Smooth muscle cell (in vitro differentiated cells): ENCODE measurements around the gene FBXW11. TPM values are rescaled to one million over a fixed set of nuclear protein-coding genes. Genes with fewer than 3 reads are reported as not detected.

Source experiments
- DNase-seq: peaks from one replicate; lab custom pipeline; 2025; ENCODE audit not compliant: unreplicated experiment; lab: John Stamatoyannopoulos, UW
- H2AFZ ChIP-seq: fragments of 200-600 bp; sonication (generic); 2 replicates; pipeline ENCODE4 v1.6.0; 2016; ENCODE audit warnings: antibody characterized with exemption, low read depth, mild to moderate bottlenecking
- H3F3A ChIP-seq: fragments of 200-600 bp; sonication (generic); 2 replicates; pipeline ENCODE4 v1.6.0; 2017; ENCODE audit warnings: antibody characterized with exemption, low read depth
- H3K27ac ChIP-seq: fragments of 200-600 bp; sonication (generic); 2 replicates; pipeline ENCODE4 v1.5.1; 2016; ENCODE audit warnings: low read depth, mild to moderate bottlenecking
- H3K27me3 ChIP-seq: fragments of 200-600 bp; sonication (generic); 2 replicates; pipeline ENCODE4 v1.6.1; 2016; ENCODE audit warnings: low read depth, mild to moderate bottlenecking
- H3K36me3 ChIP-seq: fragments of 200-600 bp; sonication (generic); 2 replicates; pipeline ENCODE4 v1.5.1; 2016; ENCODE audit warnings: low read depth
- H3K4me1 ChIP-seq: fragments of 200-600 bp; sonication (generic); 2 replicates; pipeline ENCODE4 v1.5.1; 2016; ENCODE audit warnings: low read depth
- H3K4me2 ChIP-seq: fragments of 200-600 bp; sonication (generic); 2 replicates; pipeline ENCODE4 v1.6.0; 2016; ENCODE audit warnings: mild to moderate bottlenecking
- H3K4me3 ChIP-seq: fragments of 200-600 bp; sonication (generic); 2 replicates; pipeline ENCODE4 v1.5.1; 2016; ENCODE audit warnings: mild to moderate bottlenecking
- H3K79me2 ChIP-seq: fragments of 200-600 bp; sonication (generic); 2 replicates; pipeline ENCODE4 v1.6.0; 2016; ENCODE audit warnings: low read depth, mild to moderate bottlenecking
- H3K9ac ChIP-seq: fragments of 200-600 bp; sonication (generic); 2 replicates; pipeline ENCODE4 v1.6.0; 2016; ENCODE audit warnings: low read depth
- H3K9me3 ChIP-seq: fragments of 200-600 bp; sonication (generic); replicated peaks from 2 replicates; pipeline ENCODE4 v1.5.1; 2016; ENCODE audit warnings: low read depth
- H4K20me1 ChIP-seq: fragments of 200-600 bp; sonication (generic); 2 replicates; pipeline ENCODE4 v1.6.0; 2016; ENCODE audit warnings: low read depth
- CTCF ChIP-seq: fragments of 200-600 bp; sonication (generic); IDR thresholded peaks from 2 replicates; pipeline ENCODE4 v1.5.1; 2017; ENCODE audit warnings: borderline replicate concordance, mild to moderate bottlenecking, antibody characterized with exemption; ENCODE audit not compliant: insufficient read depth, poor library complexity, severe bottlenecking
- WGBS: methylation state at CpG from one replicate; pipeline ENCODE4 v1.1.7; 2016; ENCODE audit warnings: low lambda C conversion rate; 5-methylcytosine and 5-hydroxymethylcytosine counted together
- polyA plus RNA-seq: library from polyadenylated mRNA; unstranded; fragments of >200 nt; fragmentation: Nextera tagmentation; extraction: Ambion mirVana; gene quantifications from 2 replicates; pipeline ENCODE4 v1.2.1, GENCODE V29; 2016
- total RNA-seq: library from RNA; depleted of rRNA; stranded (reverse); fragments of >200 nt; gene quantifications from 2 replicates; pipeline ENCODE4 v1.2.3, GENCODE V29; 2014

Gene FBXW11
- total and polyA plus RNA-seq, 2 experiments from 2014 or later, result 27.4 to 83.7 TPM

- Histone ChIP-seq H3K27me3 (no peaks in the 10 kb centered on the region), H3K9me3 (no peaks in the 10 kb centered on the region), H3K4me2 (no peak overlapping the region), H3K9ac (no peak overlapping the region), H3K36me3 (no peaks in the 10 kb centered on the region), H3K4me1 (peaks cover 2% of the 10 kb centered on the region), H4K20me1 (peaks cover 3% of the 10 kb centered on the region), H3K4me3 (no peak overlapping the region), H3K27ac (no peak overlapping the region), H3K79me2 (no peaks in the 10 kb centered on the region), H2AFZ (no peak overlapping the region), H3F3A (peaks cover 8% of the 10 kb centered on the region)
- no peak for TF ChIP-seq CTCF
- DNase-seq, result no peak
- WGBS, result 95% methylated on average over 6 of the region's 6 CpGs
These were observed 157.4 kb downstream of the FBXW11 start for GRCh38 chr5:171848911-171849520.

GRCh38 chr5:171848486-171848885 is 158.0 kb downstream of the FBXW11 start:
- H3K27ac ChIP-seq, result no peak overlapping the region
- DNase-seq, result no peak
- WGBS, result 92% methylated on average over 5 of the region's 5 CpGs
- peaks cover 8% of the 10 kb centered on the region for H3F3A ChIP-seq
- H3K27me3 ChIP-seq, result no peaks in the 10 kb centered on the region
- no peak for TF ChIP-seq CTCF
- no peak overlapping the region for H3K9ac ChIP-seq
- H3K4me2 ChIP-seq, result no peak overlapping the region
- no peak overlapping the region for H3K4me3 ChIP-seq
- H4K20me1 ChIP-seq, result peaks cover 3% of the 10 kb centered on the region
- H3K4me1 ChIP-seq, result peaks cover 5% of the 10 kb centered on the region
- H3K79me2 ChIP-seq, result no peaks in the 10 kb centered on the region
- H3K9me3 ChIP-seq, result no peaks in the 10 kb centered on the region
- no peak overlapping the region for H2AFZ ChIP-seq
- H3K36me3 ChIP-seq, result no peaks in the 10 kb centered on the region

- Histone ChIP-seq H3K79me2 (no peaks in the 10 kb centered on the region), H3F3A (peaks cover 8% of the 10 kb centered on the region), H3K36me3 (no peaks in the 10 kb centered on the region), H3K4me3 (no peak overlapping the region), H2AFZ (no peak overlapping the region), H3K4me2 (no peak overlapping the region), H3K9me3 (no peaks in the 10 kb centered on the region), H3K27me3 (no peaks in the 10 kb centered on the region), H3K27ac (no peak overlapping the region), H4K20me1 (peaks cover 3% of the 10 kb centered on the region), H3K4me1 (peaks cover 8% of the 10 kb centered on the region), H3K9ac (no peak overlapping the region)
- no peak for DNase-seq
- TF ChIP-seq CTCF, result no peak
- WGBS, result 75% methylated on average over 15 of the region's 15 CpGs
These were observed 158.4 kb downstream of the FBXW11 start for GRCh38 chr5:171848006-171848405.

- no peaks in the 10 kb centered on the region for H3K9me3 ChIP-seq
- no peak overlapping the region for H3K4me2 ChIP-seq
- WGBS, result 98% methylated on average over 3 of the region's 3 CpGs
These were observed 159.4 kb downstream of the FBXW11 start for GRCh38 chr5:171847026-171847425.

More at GRCh38 chr5:171847026-171847425, 159.4 kb downstream of the FBXW11 start:
- H4K20me1 ChIP-seq, result peaks cover 3% of the 10 kb centered on the region
- no peak for DNase-seq
- peaks cover 8% of the 10 kb centered on the region for H3K4me1 ChIP-seq
- H3K79me2 ChIP-seq, result no peaks in the 10 kb centered on the region
- no peak for TF ChIP-seq CTCF
- H3K36me3 ChIP-seq, result no peaks in the 10 kb centered on the region
- no peak overlapping the region for H3K9ac ChIP-seq
- no peaks in the 10 kb centered on the region for H3K27me3 ChIP-seq
- H3F3A ChIP-seq, result peaks cover 8% of the 10 kb centered on the region
- H3K4me3 ChIP-seq, result no peak overlapping the region
- H2AFZ ChIP-seq, result no peak overlapping the region
- no peak overlapping the region for H3K27ac ChIP-seq
